Brain microvascular endothelial cell (primary cell): ENCODE data around the gene CAPN7.
"Not testable (repeated sequence)": the region's sequence is repeated elsewhere in the genome, so short reads cannot be mapped to it uniquely, and the experiment has no call there.

Experiments used
- DNase-seq: peaks from one replicate; pipeline ENCODE4 v3.0.0-alpha.2; 2020
- H3K27ac ChIP-seq: fragments of 250-450 bp; sonication (Bioruptor Pico); 2 replicates; pipeline ENCODE4 v1.5.1; 2020; ENCODE audit warnings: mild to moderate bottlenecking, moderate library complexity
- H3K27me3 ChIP-seq: fragments of 250-450 bp; sonication (Bioruptor Pico); replicated peaks from 2 replicates; pipeline ENCODE4 v1.5.1; 2020; ENCODE audit warnings: mild to moderate bottlenecking
- H3K36me3 ChIP-seq: fragments of 250-450 bp; sonication (Bioruptor Pico); replicated peaks from 2 replicates; pipeline ENCODE4 v1.5.1; 2020; ENCODE audit warnings: mild to moderate bottlenecking
- H3K4me3 ChIP-seq: 2 replicates; pipeline ENCODE4 v1.5.1; 2011; ENCODE audit warnings: low read depth, mild to moderate bottlenecking, control low read depth, low read length, moderate library complexity
- in situ Hi-C: cut with HindIII; loops from 2 replicates; pipeline ENCODE4 v1.10.0; 2017; ENCODE audit warnings: low sequenced_read_pairs, low pct_ligation_motif_present
- TF ChIP-seq, protein P1 (sequence below): IDR thresholded peaks from 2 replicates; pipeline ENCODE4 v1.5.1; 2011; ENCODE audit warnings: low read depth, mild to moderate bottlenecking, moderate library complexity, low read length, control low read depth, inconsistent platforms; ENCODE audit errors: missing control alignments

CAPN7 gene

DNA sequence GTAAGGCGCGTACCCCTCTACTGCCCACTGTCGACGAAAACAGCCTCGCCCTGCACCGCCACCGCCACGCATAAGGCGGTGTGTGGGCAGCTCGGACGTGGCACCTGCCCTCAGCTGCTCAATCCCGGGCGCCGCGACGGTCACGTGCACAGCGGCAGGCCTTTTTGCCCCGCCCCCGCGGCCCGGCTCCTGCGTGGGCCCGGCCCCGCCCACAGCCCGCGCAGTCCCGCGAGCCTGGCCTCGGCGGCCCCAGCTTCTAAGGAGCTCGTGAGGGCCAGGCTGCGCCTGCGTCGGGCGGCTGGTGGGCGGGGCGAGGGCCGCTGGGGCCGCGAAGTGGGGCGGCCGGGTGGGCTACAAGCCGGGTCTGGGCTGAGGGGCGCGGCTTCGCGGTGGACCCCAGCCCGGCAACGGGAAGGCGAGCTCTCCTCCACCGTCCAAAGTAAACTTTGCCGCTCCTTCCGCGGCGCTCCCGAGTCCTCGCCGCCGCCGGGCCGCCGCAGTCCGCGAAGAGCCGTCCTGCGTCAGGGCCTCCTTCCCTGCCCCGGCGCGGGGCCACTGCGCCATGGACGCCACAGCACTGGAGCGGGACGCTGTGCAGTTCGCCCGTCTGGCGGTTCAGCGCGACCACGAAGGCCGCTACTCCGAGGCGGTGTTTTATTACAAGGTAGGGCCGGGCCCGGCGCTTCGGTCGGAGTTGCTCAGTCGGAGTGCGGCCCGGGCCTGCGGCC is at the start of gene CAPN7:
TSS of gene CAPN7 (plus strand) at position 313 of the 728 bp plus-strand sequence. CDS start at position 563, 250 bp downstream.
- peak; percentile 88 for DNase-seq
- peak within 1 kb of the TSS; percentile 90 for H3K4me3 ChIP-seq
- in situ Hi-C loops = no loop called here
- TF ChIP-seq, protein P1, sequence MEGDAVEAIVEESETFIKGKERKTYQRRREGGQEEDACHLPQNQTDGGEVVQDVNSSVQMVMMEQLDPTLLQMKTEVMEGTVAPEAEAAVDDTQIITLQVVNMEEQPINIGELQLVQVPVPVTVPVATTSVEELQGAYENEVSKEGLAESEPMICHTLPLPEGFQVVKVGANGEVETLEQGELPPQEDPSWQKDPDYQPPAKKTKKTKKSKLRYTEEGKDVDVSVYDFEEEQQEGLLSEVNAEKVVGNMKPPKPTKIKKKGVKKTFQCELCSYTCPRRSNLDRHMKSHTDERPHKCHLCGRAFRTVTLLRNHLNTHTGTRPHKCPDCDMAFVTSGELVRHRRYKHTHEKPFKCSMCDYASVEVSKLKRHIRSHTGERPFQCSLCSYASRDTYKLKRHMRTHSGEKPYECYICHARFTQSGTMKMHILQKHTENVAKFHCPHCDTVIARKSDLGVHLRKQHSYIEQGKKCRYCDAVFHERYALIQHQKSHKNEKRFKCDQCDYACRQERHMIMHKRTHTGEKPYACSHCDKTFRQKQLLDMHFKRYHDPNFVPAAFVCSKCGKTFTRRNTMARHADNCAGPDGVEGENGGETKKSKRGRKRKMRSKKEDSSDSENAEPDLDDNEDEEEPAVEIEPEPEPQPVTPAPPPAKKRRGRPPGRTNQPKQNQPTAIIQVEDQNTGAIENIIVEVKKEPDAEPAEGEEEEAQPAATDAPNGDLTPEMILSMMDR = peak; percentile 59
- H3K27ac ChIP-seq = peak within 1 kb of the TSS; percentile 89
- H3K27me3 ChIP-seq = no peaks in the 10 kb centered on the region
- H3K36me3 ChIP-seq = peaks cover 5% of the 10 kb centered on the region

DNA sequence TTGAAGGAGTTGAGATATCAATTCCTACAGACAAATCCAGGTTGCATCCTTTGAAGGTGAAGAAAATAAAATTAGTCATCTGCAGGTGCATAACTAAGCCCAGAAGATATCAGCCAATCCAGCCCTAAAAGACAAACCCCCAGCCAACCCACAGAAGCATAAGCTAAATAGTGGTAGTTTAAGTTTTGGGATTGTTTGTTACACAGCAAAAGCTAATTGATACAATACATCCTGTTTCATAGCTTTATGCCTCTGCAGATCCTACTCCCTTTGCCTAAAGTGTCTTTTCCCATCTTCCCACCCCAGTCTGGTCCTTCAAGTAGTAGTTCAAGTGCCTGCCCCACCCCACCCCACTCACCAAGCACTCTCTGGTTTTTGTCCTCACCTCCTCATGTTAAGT is 48.6 kb upstream of the CAPN7 start:
- no peak for DNase-seq
- in situ Hi-C loops = no loop called here
- TF ChIP-seq, protein P1 = no peak
- Histone ChIP-seq H3K36me3 (no peaks in the 10 kb centered on the region), H3K4me3 (no peak overlapping the region), H3K27me3 (peaks cover 9% of the 10 kb centered on the region), H3K27ac (no peak overlapping the region)

DNA sequence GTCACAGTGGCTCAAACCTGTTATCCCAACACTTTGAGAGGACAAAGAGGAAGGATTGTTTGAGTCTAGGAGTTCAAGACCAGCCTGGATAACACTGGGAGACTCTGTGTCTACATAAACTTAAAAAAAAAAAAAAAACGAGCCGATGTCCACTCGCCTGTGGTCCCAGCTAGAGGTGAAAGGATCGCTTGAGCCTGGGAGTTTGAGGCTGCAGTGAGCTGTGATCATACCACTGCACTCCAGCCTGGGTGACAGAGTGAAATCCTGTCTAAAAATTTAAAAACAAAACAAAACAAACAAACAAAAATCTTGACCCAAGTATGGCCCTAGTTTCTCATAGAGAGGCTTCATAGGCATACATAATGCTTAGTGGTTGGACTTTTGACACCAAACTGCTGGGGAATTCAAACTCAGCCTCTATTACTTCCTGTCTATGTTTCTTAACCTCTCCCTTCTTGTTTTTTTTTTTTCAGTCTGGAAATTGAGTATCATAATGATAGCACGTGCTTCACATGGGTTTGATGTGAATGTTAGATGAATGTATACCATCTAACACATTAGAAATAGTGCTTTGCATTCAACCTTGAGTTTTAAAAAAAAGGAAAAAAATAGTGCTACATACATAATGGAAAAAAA is 46.4 kb upstream of the CAPN7 start:
- in situ Hi-C loops = no loop called here

GRCh38 chr3:15160662-15161061 is 45.4 kb upstream of the CAPN7 start:
- TF ChIP-seq, protein P1 = no peak
- in situ Hi-C loops = no loop called here
- no peaks in the 10 kb centered on the region for H3K36me3 ChIP-seq
- no peak for DNase-seq
- no peak overlapping the region for H3K4me3 ChIP-seq
- peaks cover 6% of the 10 kb centered on the region for H3K27me3 ChIP-seq
- H3K27ac ChIP-seq = no peak overlapping the region

More for the DNA sequence above, 46.4 kb upstream of the CAPN7 start:
- Histone ChIP-seq H3K4me3 (no peak overlapping the region), H3K36me3 (no peaks in the 10 kb centered on the region), H3K27ac (no peak overlapping the region), H3K27me3 (peaks cover 6% of the 10 kb centered on the region)
- peak; percentile 9 for DNase-seq
- TF ChIP-seq, protein P1 = no peak

DNA sequence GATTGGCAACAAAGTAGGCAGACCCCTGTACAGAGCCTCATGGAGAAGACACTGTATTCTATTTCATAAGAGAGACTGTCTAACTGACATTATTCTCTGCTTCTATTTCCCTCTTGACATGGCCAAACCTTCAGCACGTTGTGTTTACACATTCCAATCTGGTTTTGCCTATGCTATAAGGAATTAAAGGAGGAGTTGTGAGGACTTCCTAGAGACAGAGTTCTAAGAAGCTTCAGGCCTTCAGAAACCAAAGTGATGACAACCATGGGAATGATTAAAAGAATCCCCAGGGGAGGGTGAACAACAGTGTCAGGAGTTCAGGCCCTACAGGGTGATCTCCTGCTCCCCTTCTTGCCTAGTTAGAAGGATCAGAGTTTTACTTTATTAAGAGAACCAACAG is 44.9 kb upstream of the CAPN7 start:
- H3K27ac ChIP-seq = no peak overlapping the region
- in situ Hi-C loops = no loop called here
- TF ChIP-seq, protein P1 = no peak

GRCh38 chr3:15163656-15164055 is 42.4 kb upstream of the CAPN7 start:
- H3K36me3 ChIP-seq, H3K27me3 ChIP-seq, DNase-seq, H3K4me3 ChIP-seq, in situ Hi-C loops, H3K27ac ChIP-seq: not testable (repeated sequence)

More for the DNA sequence above, 44.9 kb upstream of the CAPN7 start:
- DNase-seq = no peak
- H3K4me3 ChIP-seq = no peak overlapping the region
- H3K36me3 ChIP-seq = no peaks in the 10 kb centered on the region
- H3K27me3 ChIP-seq = peaks cover 6% of the 10 kb centered on the region
